Esophagus squamous epithelium (tissue), 5 donors: Measurements from ENCODE around the gene CCDC82. TPM values are rescaled to one million over a fixed set of nuclear protein-coding genes. Genes with fewer than 3 reads are reported as not detected.
"Not testable (repeated sequence)": the region's sequence is repeated elsewhere in the genome, so short reads cannot be mapped to it uniquely, and the experiment has no call there.

Experiments
- DNase-seq: peaks from one replicate; lab custom pipeline; 2025; lab: John Stamatoyannopoulos, UW
- H3K27ac ChIP-seq, 4 donors: fragments of 200-600 bp; sonication (generic); one replicate each; pipeline ENCODE4 v1.5.1; 2016 to 2019; ENCODE audit warnings: mild to moderate bottlenecking in 1 of 4
- H3K27me3 ChIP-seq, 4 donors: fragments of 200-600 bp; sonication (generic); 1 replicate in 3 of 4; 2 replicates in 1 of 4; pipeline versions ENCODE4 v1.5.1 to v1.6.0; 2017 to 2021; ENCODE audit warnings: antibody characterized with exemption in 1 of 4
- H3K36me3 ChIP-seq, 3 donors: fragments of 200-600 bp; sonication (generic); one replicate each; pipeline ENCODE4 v1.5.1; 2016 to 2019
- H3K4me1 ChIP-seq, 3 donors: fragments of 200-600 bp; sonication (generic); one replicate each; pipeline ENCODE4 v1.5.1; 2017 to 2019
- H3K4me3 ChIP-seq, 4 donors: fragments of 200-600 bp; sonication (generic); 1 replicate in 3 of 4; 2 replicates in 1 of 4; pipeline ENCODE4 v1.5.1; 2016 to 2019; ENCODE audit warnings: mild to moderate bottlenecking in 2 of 4, moderate library complexity in 1 of 4
- H3K9me3 ChIP-seq, 3 donors: fragments of 200-600 bp; sonication (generic); one replicate each; pipeline ENCODE4 v1.5.1; 2016 to 2019
- POLR2A ChIP-seq, 4 donors: fragments of 450-650 bp; IDR thresholded peaks; one replicate each; pipeline ENCODE4 v1.6.1; 2017; ENCODE audit warnings: antibody characterized with exemption in 4 of 4, mild to moderate bottlenecking in 4 of 4, moderate library complexity in 3 of 4
- WGBS, 2 donors: methylation state at CpG; one replicate each; pipeline ENCODE4 v1.1.5; 2018; 5-methylcytosine and 5-hydroxymethylcytosine counted together
- intact Hi-C: fragments of 100-400 bp; cut with DNase I; formaldehyde crosslinking; loops from one replicate; pipeline ENCODE4 v1.15.0; 2022
- total RNA-seq, 4 donors: library from RNA; depleted of rRNA; stranded (reverse); fragments of >200 nt; gene quantifications; one replicate each; pipeline ENCODE4 v1.1.0, GENCODE V29; 2016
- TF ChIP-seq, protein P1 (sequence below), 6 experiments: fragments of 450-650 bp in 4 of 6; fragments of 200-600 bp in 2 of 6; sonication (generic) in 2 of 6; IDR thresholded peaks; one replicate each; pipeline ENCODE4 v1.5.1; 2016 to 2019; ENCODE audit warnings: antibody characterized with exemption in 6 of 6, mild to moderate bottlenecking in 4 of 6, moderate library complexity in 4 of 6
- donor health status: DM: yes; HTN: yes; CAD: no.

Gene CCDC82
- total RNA-seq = 10 to 100 TPM in 2 of 4 donors, 1 to 10 TPM in 2; 8.8 to 18.7 (median 10.0) TPM

DNA sequence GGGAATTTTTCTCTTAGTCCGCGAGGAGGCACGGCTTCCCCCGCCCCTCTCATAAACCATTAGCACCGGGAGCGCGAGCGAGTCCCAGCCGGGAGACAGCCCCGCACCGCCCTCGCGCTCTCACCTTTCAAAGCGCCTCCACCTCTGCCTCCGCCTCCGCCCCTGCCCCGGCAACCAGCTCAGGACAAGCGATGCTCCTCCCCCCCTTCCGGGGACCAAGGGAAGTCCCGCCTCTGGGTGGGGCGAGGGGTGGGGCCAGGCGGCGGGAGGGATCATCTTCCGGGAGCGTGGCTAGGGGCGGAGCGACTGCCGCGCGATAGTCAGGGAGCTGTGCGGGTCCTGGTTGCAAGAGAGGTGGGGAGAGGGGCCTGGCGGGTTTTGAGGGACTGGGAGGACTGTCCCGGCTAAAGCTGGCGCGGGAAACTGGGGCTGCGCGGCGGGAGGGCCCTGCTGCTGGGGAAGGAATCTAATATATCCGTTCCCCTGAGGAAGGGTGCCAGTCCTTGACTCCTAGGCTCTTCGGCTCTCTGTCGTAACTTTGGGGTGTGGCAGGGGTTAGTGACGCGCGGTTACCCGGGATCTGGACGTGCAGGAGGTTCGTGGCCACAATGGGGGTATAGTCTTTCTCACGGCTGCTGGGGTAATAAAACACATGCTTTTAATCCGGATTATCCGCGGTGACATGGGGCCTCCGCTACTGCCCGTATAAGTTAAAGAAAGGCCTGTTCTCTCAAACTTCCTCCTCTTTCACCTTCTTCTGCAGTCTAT lies at the start of gene CCDC82, which contains the start of gene JRKL:
Gene CCDC82, minus strand, starts transcription at position 193 of the 768 bp plus-strand sequence. CDS start 5,165 bp downstream, outside the sequence.
Gene JRKL, plus strand, starts transcription at position 294 of the 768 bp plus-strand sequence. CDS start 637 bp downstream, outside the sequence.
- intact Hi-C loops = no loop called here
- no peaks in the 10 kb centered on the region for H3K27me3 ChIP-seq
- peak within 1 kb of the TSS; percentile 90 to 96 (median 95) for H3K27ac ChIP-seq
- H3K4me3 ChIP-seq = peak within 1 kb of the TSS; percentile 79 to 97 (median 89)
- 0 to 4% methylated on average over 6 to 15 of the region's 53 CpGs for WGBS, 2 donors
- H3K4me1 ChIP-seq = peaks cover 5 to 38% (median 10%) of the 10 kb centered on the region in 3 donors
- no peaks in the 10 kb centered on the region for H3K36me3 ChIP-seq
- TF ChIP-seq, protein P1, sequence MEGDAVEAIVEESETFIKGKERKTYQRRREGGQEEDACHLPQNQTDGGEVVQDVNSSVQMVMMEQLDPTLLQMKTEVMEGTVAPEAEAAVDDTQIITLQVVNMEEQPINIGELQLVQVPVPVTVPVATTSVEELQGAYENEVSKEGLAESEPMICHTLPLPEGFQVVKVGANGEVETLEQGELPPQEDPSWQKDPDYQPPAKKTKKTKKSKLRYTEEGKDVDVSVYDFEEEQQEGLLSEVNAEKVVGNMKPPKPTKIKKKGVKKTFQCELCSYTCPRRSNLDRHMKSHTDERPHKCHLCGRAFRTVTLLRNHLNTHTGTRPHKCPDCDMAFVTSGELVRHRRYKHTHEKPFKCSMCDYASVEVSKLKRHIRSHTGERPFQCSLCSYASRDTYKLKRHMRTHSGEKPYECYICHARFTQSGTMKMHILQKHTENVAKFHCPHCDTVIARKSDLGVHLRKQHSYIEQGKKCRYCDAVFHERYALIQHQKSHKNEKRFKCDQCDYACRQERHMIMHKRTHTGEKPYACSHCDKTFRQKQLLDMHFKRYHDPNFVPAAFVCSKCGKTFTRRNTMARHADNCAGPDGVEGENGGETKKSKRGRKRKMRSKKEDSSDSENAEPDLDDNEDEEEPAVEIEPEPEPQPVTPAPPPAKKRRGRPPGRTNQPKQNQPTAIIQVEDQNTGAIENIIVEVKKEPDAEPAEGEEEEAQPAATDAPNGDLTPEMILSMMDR (IDR thresholded peaks at IDR 0.05) = peak in 1 of 6 experiments; percentile 1
- TF ChIP-seq POLR2A (IDR thresholded peaks at IDR 0.05) = peak in 2 of 4 donors; percentile 81 to 93
- peak; percentile 88 for DNase-seq
- H3K9me3 ChIP-seq = no peaks in the 10 kb centered on the region

DNA sequence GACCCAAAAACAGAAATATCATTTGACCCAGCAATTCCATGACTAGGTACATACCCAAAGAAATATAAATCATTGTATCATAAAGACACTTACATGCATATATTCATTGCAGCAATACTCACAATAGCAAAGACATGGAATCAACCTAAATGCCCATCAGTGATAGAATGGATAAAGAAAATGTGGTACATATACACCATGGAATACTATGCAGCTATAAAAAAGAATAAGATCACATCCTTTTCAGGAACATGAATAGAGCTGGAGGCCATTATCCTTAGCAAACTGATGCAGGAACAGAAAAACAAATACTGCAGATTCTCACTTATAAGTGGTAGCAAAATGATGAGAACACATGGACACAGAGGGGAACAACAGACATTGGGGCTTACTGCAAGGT lies 42.9 kb upstream of the CCDC82 start:
- H3K4me3 ChIP-seq, H3K27ac ChIP-seq, H3K4me1 ChIP-seq, intact Hi-C loops, DNase-seq, H3K36me3 ChIP-seq, H3K9me3 ChIP-seq: not testable (repeated sequence)
- H3K27me3 ChIP-seq = peaks cover 0 to 16% (median 0%) of the 10 kb centered on the region in 4 donors

DNA sequence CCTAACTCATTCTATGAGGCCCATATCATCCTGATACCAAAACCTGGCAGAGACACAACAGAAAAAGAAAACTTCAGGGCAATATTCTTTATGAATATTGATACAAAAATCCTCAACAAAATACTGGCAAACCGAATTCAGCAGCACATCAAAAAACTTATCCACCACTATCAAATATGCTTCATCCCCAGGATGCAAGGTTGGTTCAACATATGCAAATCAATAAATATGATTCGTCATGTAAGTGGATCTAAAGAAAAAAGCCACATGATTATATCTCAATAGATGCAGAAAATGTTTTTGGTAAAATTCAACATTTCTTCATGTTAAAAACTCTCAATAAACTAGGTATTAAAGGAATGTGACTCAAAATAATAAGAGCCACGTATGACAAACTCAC lies 41.0 kb upstream of the CCDC82 start:
- Histone ChIP-seq H3K36me3 (no peaks in the 10 kb centered on the region), H3K9me3 (peaks cover 0 to 4% (median 0%) of the 10 kb centered on the region in 3 donors), H3K4me1 (no peaks in the 10 kb centered on the region), H3K27me3 (peaks cover 0 to 12% (median 0%) of the 10 kb centered on the region in 4 donors), H3K27ac (no peak overlapping the region), H3K4me3 (no peak overlapping the region)
- no peak for DNase-seq
- TF ChIP-seq, protein P1 (IDR thresholded peaks at IDR 0.05) = no peak
- no peak for TF ChIP-seq POLR2A (IDR thresholded peaks at IDR 0.05)
- intact Hi-C loops = no loop called here
- 75 to 76% methylated on average over 3 of the region's 3 CpGs for WGBS, 2 donors

DNA sequence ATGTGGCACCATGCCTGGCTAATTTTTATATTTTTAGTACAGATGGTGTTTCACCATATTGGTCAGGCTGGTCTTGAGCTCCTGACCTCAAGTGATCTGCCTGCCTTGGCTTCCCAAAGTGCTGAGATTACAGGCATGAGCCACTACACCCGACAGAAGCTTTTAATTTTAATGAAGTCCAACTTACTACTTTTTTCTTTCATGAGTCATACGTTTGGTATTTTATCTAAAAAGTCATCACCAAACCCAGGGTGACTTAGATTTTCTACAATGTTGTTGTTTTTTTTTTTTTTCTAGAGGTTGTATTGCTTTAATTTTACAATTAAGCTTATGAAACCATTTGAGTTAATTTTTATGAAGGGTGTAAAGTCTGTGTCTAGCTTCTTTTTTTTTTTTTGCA lies 35.0 kb upstream of the CCDC82 start:
- DNase-seq = no peak
- WGBS, 2 donors = 10 to 12% methylated on average over 2 of the region's 2 CpGs
- TF ChIP-seq POLR2A (IDR thresholded peaks at IDR 0.05) = no peak
- TF ChIP-seq, protein P1 (IDR thresholded peaks at IDR 0.05) = no peak
- Histone ChIP-seq H3K36me3 (no peaks in the 10 kb centered on the region), H3K4me3 (no peak overlapping the region), H3K4me1 (no peaks in the 10 kb centered on the region), H3K27me3 (peaks cover 0 to 24% (median 0%) of the 10 kb centered on the region in 4 donors), H3K9me3 (no peaks in the 10 kb centered on the region), H3K27ac (no peak overlapping the region)
- intact Hi-C loops = loop anchor here (10.0 kb wide), 1 partner anchor 590 kb away; no protein-coding TSS in a partner anchor

DNA sequence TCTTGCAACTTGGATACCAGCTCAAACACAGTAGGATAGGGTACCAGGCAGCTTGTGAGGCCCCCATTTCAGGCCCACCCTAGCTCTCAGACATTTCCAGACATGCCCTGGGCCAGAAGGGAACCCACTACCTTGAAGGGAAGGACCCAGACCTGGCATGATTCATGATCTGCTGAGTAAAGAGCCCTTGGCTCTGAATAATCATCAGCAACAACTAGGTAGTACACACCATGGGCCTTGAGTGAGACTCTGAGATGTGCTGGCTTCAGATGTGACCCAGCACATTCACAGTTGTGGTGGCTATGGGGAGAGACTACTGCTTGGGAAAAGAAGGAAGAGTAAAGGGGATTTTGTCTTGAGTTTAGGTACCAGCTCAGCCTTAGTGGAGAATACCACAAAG lies 23.7 kb upstream of the CCDC82 start:
- intact Hi-C loops = no loop called here
- Histone ChIP-seq H3K9me3 (no peaks in the 10 kb centered on the region), H3K27ac (no peak overlapping the region), H3K4me1 (no peaks in the 10 kb centered on the region), H3K27me3 (no peaks in the 10 kb centered on the region), H3K4me3 (no peak overlapping the region), H3K36me3 (no peaks in the 10 kb centered on the region)
- DNase-seq = no peak
- TF ChIP-seq POLR2A (IDR thresholded peaks at IDR 0.05) = no peak
- TF ChIP-seq, protein P1 (IDR thresholded peaks at IDR 0.05) = no peak
